Measurements from ENCODE around the gene ZNF496.

- TF ChIP-seq CTCF (IDR thresholded peaks at IDR 0.05) (no peak), REST (IDR thresholded peaks at IDR 0.05; ENCODE audit: insufficient read depth in 1 of 2, low read depth in 2 of 2, low read length in 1 of 2) (no peak), POLR2AphosphoS5 (IDR thresholded peaks at IDR 0.05; ENCODE audit: low read depth, low read length) (no peak), SIN3A (IDR thresholded peaks at IDR 0.05; ENCODE audit: borderline replicate concordance, insufficient read depth, low read depth, low read length) (no peak), TCF7L2 (IDR thresholded peaks at IDR 0.05; ENCODE audit: low read depth, low read length) (no peak)
Observed at GRCh38 chr1:247367786-247368422, 36.2 kb upstream of the ZNF496 start.
